ENCODE results near the gene API5.

Gene API5

GRCh38 chr11:43360361-43361032 lies 48.7 kb downstream of the API5 start:
- DNase-seq = no peak

DNA sequence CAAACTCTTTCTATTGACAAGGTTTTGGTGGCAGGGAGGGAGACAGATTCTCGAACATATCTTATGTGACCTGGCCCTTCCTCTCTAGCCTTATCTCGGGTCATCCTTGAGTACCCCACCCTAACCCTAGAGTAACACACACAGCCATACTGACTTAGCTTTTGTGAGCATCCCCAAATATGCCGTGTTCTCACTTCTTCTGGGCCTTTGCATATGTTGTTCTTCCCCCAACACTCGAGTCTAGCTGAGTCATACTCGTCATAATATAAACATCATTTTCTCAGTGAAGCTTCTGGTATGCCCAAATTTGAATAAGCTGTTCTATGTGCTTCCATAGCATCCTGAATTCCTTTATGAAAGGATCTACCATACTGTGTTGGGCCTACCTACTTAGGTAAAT lies 54.9 kb downstream of the API5 start:
- no peak for DNase-seq

- no peak for DNase-seq
Measured at GRCh38 chr11:43367382-43368178, 55.8 kb downstream of the API5 start.

GRCh38 chr11:43376065-43376464 lies 64.3 kb downstream of the API5 start:
- no peak for DNase-seq

DNA sequence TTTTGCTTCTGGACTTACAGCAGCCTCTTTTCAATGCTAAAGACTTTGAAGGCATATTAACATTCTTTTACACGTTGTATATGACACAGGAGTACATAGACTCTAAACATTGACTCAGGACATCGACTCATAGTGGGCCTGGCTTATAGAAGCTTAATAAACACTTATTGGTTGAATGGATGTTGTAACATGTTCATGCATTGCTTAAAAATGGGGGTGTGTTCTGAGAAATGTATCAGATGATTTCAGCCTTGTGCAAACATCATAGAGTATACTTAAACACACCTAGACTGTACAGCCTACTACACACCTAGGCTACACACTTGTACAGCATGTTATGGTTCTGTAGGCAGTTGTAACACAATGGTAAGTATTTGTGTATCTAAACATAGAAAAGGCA lies 64.8 kb downstream of the API5 start:
- DNase-seq = no peak

DNA sequence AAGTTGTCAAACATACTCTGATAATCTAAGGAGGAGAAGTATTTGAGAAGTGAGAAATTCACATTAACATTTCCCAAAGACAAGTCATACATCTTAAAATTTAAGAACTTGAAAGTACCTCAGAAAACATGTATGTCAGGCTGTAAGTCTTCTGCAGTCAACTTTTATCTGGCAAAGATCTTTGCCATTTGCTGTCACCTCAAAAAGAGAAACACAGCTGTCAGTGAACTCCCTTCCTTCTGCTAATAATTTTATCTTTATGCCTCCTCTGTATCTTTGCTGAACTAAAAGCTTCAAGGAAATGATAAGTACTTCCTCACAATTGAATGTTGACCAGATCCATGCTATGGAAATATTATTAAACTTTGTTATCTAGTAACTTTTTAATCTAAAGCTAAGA lies 65.6 kb downstream of the API5 start:
- no peak for DNase-seq

GRCh38 chr11:43378897-43379296 lies 67.1 kb downstream of the API5 start:
- no peak for DNase-seq

DNA sequence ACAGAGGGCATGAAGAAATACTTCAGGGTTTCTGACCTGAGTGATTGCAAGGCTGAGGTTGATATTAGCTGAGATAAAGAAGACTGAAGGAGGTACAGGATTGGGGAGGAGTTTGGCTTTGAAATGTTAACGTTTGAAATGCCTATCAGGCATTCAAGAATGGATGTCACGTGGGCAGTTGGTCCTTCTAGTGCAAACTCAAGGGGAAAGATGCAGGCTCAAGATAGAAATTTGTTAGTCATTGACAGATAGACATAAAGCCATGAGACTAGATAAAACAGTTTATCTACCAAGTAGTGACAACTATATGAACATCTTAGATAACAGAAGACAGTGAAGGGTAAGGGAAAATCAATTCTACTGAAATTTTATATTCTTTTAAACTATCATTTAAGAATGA lies 70.0 kb downstream of the API5 start:
- DNase-seq = no peak

DNA sequence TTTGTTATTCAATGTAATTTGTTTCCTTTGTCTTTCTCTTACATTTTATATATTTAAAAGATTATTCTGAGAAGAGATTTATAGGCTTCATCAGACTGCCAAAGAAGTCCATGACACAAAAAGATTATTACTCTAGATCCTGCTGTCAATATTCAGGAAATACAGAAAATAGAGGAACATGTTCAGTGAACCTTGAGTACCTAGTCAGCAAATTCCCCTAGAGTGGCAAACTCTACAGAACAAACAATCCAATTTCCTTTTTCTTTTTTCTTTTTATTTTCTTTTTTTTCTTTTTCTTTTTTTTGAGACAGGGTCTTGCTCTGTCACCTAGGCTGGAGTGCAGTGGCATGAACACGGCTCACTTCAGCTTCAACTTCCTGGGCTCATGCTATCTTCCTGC lies 70.8 kb downstream of the API5 start:
- DNase-seq = no peak

GRCh38 chr11:43384393-43384792 lies 72.6 kb downstream of the API5 start:
- no peak for DNase-seq

DNA sequence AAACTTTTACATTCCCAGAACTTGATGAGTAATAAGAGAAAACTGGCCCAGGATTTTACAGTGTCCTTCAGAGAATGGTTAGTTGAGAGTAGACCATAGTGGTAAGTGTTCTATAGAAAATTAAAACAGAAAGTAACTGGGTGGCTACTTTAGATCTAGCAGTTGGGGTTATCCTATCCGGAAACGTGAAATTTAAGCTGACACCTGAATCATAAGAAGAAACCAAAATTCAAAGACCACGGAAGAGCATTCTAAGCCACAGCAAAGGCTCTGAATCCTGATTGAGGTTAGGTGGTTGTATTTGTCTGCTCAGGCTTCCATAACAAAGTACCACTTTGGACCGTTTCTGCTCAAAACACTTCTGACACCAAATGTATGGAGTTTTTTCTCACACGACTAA lies 80.9 kb downstream of the API5 start:
- no peak for DNase-seq

DNA sequence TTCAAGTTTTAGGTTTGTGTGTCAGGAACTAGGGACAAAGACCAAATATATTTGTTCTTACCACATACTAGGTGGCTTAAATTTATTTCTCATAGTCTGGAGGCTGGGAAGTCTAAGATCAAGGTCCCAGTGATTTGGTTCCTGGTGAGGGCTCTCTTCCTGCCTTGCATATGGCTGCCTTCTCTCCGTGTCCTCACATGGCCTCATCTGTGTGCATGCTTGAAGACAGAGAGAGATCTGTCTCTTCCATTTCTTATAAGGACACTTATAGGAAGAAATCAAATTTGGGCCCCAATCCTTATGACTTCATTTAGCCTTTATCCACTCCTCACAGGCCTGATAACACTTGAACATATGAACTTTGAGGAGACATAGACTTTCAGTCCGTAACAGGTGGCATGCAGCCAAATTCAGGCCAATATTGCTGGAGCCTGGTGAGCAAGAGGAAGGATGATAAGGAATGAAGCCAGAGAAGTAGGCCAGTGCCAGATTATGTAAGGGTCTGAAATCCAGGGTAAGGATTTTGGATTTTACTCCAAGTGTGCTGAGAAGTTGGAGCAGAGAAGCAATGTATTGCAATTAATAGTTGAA lies 82.1 kb downstream of the API5 start:
- no peak for DNase-seq
